HK-2 (cell line): ENCODE results near the gene MARS1.
"Not testable (repeated sequence)": the region's sequence is repeated elsewhere in the genome, so short reads cannot be mapped to it uniquely, and the experiment has no call there.

Experiments
- DNase-seq: peaks from one replicate; pipeline ENCODE4 v3.0.0-alpha.2; 2018; ENCODE audit not compliant: unreplicated experiment

Gene MARS1

GRCh38 chr12:57517718-57518117, 29.9 kb downstream of the MARS1 start:
- DNase-seq, result not testable (repeated sequence)

- no peak for DNase-seq
Measured at GRCh38 chr12:57518176-57518919, 30.5 kb downstream of the MARS1 start.

GRCh38 chr12:57518920-57519795, 31.3 kb downstream of the MARS1 start:
- DNase-seq, result peak; percentile 40

- DNase-seq, result peak; percentile 74
Measured at GRCh38 chr12:57519796-57520052, 31.9 kb downstream of the MARS1 start.

- DNase-seq, result peak; percentile 100
Measured at GRCh38 chr12:57520053-57520818, 32.4 kb downstream of the MARS1 start, which contains the start of gene DDIT3. TSS of gene DDIT3 (minus strand) at chr12:57520514. CDS start at chr12:57517406, 3,108 bp downstream.

- peak; percentile 59 for DNase-seq
Measured at GRCh38 chr12:57521525-57522010, 33.7 kb downstream of the MARS1 start.

- DNase-seq, result peak; percentile 87
Measured at GRCh38 chr12:57522011-57522886, 34.4 kb downstream of the MARS1 start, which contains the start of gene MBD6. TSS of gene MBD6 (plus strand) at chr12:57522824. CDS start at chr12:57524304, 1,480 bp downstream.

- DNase-seq, result peak; percentile 59
Measured at GRCh38 chr12:57522887-57523705, 35.2 kb downstream of the MARS1 start.

GRCh38 chr12:57523706-57524614, 36.1 kb downstream of the MARS1 start:
- no peak for DNase-seq

GRCh38 chr12:57524814-57525614, 37.1 kb downstream of the MARS1 start:
- DNase-seq, result no peak

- no peak for DNase-seq
Measured at GRCh38 chr12:57525615-57526383, 37.9 kb downstream of the MARS1 start.

GRCh38 chr12:57526477-57527126, 38.7 kb downstream of the MARS1 start:
- DNase-seq, result no peak

- DNase-seq, result no peak
Measured at GRCh38 chr12:57527184-57527583, 39.3 kb downstream of the MARS1 start.

- no peak for DNase-seq
Measured at GRCh38 chr12:57528176-57528575, 40.3 kb downstream of the MARS1 start.

- no peak for DNase-seq
Measured at GRCh38 chr12:57528831-57529555, 41.1 kb downstream of the MARS1 start.

GRCh38 chr12:57529831-57530230, 42.0 kb downstream of the MARS1 start:
- no peak for DNase-seq
